Fibroblast of skin of right biceps (primary cell): ENCODE measurements around the gene ADTRP.

ENCODE experiments used
- DNase-seq: peaks from one replicate; pipeline ENCODE4 v3.0.0-alpha.2; 2013

Gene ADTRP

DNA sequence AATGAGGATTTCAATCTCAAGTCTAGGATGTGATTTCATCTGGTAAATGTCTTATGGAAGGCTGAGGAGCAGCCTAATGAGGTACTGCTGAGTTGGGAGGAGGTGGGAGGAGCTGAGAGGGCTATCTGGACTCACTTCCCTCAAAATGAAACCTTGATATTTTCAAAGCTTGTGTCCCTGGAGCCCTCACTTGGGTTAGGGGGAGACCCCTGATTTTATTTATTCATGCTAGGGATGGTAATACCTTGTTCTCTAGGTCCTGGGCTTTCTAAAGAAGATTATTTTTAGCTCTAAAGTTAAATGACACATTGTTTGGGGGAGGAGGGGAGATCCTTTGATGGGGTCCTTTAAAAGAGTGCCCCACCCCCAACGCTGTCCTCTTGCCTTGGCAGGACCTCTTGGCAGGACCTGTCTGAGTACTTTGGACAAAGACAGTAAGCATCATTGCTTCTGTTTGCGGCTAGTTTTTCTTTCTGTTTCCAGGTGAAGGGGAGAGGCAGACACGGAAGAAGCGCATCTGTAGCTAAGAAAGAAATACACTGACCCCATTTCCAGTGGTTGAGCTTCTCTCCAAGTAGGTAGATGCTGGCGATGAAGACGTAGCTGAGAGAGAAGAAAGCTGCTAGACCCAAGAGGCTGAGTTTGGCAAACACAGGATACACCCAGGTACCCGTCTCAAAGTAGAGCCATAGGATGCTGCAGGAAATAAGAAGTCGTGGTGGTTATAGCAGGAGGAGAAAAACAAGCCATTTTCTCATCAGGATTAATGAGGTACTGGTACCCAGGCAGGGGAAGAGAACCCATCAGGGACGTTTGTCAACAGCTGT lies 55.6 kb downstream of the ADTRP start:
- DNase-seq: no peak

DNA sequence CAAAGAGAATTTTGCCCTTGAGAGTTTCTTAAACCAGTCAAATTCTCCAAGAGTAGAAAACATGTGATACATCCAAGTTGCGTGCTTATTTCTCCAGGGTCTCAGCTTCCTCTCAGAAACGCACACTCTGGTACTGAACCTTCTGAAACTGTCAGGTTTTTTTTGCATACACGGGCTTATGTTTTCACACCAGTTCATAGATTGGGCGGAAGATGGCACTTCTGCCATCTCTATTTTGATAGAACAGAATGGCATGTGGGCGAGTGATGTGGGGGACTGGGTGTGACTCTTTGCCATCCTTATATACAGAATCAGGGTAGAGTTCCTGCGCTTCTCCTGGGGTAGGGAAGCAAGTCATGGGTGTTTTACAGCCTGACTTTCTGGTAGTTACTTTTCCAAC lies 56.4 kb downstream of the ADTRP start:
- no peak for DNase-seq

DNA sequence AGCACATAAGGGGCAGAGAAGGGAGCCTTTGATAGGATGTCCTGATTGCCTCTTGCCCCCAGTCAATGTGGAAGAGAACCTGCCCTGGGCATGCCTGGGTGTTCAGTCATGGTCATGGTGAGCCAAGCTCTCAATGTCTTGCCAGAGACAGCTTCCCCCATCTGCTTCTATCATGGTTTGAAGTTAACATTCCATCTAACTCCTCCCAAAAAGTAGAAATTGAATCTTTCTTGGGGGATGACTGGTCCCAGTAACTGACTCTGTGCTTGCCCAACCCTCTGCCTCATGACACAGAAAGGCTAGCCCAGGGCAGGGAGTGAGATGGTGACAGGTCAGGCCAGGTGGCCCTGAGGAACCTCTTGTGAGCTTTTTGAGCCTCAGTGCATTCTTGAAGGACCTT lies 60.1 kb downstream of the ADTRP start:
- DNase-seq: peak; percentile 19

DNA sequence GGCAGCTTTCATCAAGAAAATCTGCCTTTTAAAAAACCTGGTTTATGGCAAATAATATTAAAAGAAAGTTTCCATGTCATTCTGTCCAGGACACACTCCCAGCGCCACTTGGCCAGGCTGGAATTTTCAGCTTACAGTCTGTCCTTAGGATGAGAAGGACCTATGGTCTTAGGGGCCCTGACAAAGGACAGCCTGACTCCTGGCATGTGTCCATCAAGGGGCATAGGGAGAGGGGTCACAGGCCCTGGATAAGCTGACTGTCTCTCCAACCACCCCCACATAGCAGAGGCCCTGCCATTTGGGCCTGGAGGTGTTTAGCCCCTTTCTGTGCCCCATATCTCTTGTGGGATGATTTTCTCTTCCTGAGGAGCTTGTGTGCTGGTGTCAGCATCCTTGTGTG lies 60.6 kb downstream of the ADTRP start:
- DNase-seq: no peak

DNA sequence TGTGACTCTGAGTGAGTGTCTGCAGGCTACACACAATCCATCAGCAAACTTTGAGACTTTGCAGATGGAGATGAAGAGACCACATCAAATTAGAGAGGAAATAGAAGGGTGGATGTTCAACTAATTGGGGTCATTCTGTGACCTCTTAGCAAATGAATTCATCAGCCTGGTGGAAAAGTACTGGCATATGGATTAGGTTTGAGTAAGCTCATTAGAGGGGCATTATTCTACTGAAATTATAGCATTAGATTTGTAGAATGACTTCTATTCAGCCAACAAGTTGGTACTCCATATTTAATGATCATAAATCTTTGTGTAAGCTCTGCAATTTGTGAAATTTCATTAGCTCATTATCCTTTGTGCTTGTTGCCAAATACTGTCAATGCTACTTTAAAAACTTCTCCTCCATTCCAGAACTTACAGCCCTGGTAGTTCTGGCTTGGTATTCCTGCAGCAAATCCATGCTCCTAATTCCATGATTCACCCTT lies 63.8 kb downstream of the ADTRP start:
- no peak for DNase-seq

DNA sequence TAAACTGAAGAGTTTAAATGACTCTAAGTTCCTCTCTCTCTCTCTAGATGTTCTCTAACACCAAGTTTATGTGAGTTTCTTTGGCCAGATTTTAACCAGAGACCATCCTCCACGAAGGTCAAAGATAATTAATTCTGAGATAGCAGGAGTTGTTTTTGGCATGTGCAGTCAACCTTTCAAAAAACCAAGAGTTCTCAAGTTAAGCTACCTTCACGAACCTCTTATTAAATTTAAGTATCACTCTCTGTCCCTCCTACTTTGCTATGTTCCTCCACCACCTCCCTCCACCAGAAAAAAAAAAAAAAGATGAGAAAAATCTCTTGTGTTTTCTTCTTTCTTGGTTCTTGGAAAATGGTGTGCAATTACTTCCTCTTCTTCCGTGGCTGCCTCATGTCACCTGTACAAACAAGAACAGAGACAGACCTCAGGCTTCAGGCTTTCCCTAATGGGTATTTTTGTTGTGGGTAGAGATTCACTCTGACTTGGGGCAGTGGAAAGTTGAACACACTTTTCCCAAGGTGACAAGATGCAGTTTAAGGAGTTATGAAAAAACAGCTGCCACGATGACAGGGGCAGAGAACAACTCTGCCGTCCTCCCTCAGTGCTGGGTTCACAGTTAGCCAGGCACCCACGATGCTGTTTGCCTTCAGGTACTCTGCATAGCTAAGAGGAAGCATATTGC lies 64.3 kb downstream of the ADTRP start:
- no peak for DNase-seq

DNA sequence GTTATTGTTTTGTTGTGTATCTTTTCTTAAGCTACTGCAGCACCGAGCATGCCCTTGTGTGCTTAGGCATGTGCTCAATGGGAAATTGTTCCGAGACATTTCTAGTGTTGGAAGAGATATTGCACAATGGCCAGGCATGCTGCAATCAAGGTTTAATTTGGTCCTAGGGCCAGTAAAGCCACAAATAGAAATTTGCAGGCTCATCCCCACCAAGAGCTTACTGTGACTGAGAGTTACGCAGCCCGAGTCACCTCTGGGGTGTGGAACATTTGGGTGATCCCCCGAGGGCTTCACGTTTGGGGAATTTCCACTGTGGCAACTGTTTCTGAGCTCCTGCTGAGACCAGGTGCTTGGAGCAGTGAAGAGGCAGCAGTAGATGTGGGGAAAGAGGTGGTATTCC lies 65.8 kb downstream of the ADTRP start:
- DNase-seq: peak; percentile 39

DNA sequence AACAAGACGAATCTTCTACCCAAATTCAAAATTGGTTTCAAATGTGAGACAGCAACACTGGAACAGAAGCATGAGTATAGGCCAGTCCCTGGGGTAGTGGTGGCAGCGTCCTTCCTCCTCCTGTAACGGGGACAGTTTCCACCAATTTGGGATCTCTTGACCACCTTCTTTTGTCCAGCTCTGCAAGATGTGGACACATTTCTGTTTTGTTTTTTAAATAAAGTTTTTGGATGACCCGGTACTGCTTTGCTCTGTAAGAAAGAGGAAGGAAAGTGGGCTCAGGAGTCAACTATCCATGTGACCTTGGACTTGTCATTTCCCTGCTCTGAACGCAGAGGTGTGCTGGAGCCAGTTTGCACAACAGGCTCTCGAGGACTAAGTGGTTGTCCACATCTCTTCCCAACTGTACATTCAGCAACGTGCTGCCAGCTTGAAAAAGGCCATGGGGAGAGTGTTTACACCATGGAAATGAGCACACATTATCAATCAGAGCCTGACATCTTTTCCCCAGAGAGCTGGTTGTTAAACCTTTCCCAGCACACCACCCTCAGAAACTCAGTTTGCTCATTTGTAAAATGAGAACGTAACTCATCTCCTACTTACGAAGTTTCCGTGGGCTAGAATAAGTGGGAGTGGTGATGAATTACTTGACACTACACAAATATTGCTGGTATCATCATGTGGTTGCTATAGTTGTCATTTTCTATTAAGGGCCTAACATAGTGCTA lies 66.5 kb downstream of the ADTRP start:
- peak; percentile 11 for DNase-seq

DNA sequence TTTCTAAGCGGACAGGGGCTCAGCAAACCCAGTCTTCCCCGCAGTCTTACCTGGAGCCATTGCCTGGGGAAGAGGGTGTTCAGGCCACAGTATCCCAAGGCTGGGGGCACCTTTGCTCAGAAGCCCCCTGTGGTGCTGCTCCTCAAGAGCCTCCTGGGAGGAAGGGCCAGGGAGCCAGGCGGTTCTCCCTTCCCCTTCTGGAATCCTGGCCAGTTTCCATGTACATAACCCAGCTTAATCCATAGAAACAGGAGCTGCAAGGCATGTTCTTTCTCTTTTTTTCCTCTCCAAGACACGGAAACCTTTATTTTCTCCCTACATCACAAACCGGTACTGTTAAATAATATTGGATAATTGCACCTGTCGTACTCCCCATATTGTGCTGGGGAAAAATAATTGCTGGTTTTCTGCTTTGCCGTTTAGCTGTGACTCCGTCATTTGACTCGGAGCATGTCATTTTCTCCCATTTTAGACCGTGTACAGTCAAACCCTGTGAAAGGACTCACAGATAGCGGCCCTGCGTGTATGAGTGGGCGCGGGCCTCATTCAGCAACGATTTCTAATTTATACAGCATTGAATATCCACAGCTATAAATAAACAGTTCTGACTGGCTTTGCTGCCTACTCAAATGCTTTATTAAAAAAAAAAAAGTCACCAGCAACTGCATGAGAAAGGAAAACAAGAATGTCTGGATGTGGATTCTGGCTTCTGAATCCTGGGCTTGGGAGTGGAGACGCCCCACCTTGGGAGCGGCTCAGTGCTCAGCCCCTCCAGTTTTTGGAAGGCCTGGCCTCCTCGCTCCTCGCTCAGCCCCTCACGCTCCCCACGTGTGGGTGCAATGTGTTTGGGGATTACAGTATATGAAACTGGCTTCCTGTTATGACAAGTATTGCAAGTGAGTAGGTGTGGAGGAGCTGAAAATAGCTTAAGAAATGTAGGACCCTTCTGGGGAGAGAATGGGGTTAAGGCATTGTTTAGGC lies 67.3 kb downstream of the ADTRP start:
- peak; percentile 55 for DNase-seq

DNA sequence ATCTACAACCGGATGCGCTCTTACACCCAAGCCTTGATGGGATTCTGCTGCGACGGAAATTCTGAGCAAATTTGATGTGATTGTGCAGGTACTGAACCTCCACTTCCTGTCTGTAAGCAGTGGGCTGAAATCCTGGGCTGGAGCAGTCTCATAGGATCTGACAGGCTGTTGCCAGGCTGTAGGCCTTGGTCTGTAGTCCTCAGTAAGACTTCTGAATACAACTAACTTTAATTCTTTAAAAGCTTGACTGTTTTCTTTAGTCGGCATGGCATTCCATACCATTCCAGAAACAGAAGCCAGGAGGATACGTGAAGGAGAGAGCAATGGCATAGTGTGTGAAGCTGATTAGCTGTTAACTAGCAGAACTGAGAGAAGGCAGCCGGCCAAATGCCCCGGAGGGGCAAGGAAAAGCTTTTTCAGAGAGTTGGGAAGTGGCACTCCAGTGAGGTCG lies 68.3 kb downstream of the ADTRP start:
- peak; percentile 12 for DNase-seq

DNA sequence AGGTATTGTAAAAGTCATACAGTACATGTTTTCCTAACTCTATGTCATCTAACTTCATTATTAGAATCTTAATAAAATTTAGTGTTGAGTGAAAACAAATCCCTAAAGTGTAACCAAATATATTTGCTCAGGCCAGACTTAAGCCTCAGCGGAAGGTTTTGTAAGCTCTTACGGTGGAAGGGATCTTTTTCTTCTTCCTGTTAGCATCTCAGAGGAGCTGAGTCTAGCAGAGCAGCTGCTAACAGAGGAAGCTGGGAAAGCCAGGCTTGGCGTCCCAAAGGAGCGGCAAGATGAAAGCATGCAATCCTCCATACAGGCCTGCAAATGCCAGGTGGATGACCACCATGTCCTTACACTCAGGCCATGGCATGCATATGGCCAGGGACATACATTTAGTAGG lies 72.4 kb downstream of the ADTRP start:
- DNase-seq: no peak

DNA sequence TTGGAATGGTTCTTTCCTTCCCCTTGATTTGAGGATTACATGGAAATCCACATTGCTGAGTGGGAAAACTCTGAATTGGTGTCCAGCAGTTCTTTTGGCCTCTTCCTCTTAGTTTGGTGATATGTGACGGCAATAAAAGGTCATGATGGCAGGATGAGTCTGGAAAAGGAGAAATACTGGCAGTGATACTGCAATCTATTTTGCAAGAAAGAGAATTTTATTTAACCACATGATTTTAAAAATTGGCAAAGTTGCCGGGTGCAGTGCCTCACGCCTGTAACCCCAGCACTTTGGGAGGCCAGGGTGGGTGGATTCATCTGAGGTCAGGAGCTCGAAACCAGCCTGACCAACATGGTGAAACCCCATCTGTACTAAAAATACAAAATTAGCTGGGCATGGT lies 73.1 kb downstream of the ADTRP start:
- no peak for DNase-seq

DNA sequence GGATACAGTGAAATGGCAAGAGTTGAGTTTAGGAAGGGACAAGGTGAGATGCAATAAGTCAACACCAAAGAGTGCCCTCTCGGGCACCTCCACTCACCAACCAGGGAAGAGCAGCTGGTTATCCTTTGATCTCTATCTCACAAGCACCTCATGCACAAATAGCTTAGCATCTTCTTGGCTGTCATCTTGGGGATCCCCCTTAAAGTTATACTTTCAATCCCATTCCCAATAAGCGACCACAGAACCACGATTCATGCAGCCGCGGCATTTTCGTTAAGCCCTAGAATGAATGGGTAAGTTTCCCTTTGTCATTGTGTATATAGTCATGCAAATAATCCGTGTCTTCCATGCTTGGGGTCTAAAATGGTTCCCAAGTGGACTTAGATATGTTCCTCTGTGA lies 73.5 kb downstream of the ADTRP start:
- DNase-seq: no peak

DNA sequence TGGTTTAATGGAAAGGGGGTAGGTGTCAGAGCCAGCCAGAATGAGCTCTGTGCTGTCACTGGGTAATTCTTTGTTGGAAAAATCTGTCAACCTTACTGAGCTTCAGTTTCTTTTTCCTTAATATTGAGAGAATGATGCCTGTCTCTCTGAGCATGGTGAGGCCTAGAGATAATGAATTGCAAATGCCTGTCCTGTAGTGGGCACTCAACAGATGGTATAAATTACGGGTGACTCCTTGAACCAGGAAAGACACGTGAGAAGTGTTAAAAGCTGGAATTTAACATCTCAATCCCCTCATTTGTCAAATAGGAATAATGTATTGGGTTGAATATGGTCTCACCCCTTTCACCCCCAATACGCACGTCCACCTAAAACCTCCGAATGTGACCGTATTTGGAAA lies 74.9 kb downstream of the ADTRP start:
- no peak for DNase-seq

DNA sequence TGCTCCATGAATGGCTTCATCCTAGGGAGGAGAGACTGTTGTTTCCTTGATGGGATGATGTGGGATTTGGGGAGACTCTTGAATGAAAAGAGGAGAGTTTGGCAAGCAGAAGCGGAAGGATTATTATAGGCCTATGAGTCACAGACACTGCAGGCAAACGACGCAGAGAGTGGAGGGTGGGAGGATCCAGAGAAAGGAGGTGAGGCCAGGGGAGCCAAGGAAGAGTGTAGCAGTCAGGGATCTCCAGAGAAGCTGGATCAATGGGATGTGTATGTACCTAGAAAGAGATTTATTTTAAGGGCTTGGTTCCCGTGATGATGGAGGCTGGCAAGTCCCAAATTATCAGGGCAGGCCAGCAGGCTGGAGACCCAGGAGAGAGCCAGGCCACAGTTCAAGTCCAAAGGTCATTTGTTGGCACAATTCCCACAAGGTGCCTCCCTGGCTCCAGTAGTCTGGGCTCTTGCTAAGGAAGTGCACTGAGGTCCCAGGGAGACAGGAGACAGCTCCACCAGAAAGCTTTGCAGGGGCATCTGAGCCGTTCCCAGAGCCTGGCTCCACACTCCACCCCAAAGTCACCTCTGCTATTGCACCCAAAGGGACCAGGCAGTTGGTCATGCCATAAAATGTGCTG lies 76.0 kb downstream of the ADTRP start:
- DNase-seq: peak; percentile 50

DNA sequence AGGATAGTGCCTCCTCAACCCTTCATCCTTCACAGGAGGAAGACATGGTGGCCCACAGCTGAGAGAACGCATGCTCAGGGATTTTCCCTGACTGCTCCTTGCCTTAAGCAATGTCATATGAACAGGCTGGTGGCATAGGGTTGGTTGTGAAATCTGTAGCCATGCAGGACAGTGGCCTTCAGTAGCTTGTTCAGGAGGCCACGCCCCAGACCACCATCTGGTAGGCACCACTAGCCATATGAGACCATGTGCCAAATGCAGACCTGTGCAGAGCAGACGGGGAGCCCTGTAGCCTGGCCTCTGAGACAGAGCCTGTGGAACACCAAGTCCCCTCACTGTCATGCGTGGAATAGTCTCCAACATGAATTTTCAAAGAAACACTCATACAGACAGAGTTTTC lies 76.5 kb downstream of the ADTRP start:
- DNase-seq: no peak

DNA sequence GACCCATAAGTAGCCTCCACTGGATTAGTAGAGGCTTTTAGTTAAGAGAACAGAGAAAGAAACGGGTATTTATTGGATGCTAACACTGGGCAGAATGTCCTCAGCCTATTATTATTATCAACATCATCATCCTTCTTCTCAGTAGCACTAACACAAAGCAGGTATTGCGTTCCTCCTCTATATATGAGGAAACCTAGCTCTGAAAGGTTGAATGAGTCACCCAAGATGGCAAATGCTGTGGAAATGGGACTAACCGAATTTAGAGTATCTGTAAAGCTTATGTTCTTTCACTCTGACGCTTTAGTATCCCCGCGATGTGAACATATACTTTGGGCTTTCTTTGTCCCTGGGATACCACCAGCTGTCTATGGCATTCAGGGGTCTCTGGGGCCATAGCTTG lies 77.0 kb downstream of the ADTRP start:
- no peak for DNase-seq

DNA sequence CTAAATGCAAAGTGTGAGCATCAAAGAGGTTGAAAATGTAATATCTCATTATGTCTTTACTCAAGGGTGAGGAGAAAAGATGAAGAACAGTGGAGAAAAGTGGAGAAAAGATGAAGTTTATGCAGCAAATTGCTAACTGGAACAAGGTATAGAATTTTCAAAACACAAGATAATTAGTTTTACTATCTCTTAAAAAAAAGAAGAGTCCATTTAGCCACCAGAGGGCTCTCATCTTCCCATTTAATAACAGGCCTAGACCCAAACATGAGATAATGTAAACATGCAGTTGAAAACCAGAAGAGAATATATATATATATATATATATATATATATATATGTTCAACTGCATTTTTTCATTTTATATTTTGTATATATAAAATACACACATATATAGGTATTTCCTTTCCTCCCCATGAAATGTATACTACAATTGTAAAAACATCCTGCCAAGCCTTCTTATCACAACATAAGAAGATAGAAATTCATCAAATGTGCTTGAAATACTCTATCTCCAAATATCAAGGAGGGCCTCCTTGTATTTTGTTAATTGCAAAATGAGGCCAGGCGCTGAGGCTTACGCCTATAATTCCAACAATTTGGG lies 78.4 kb downstream of the ADTRP start:
- peak; percentile 69 for DNase-seq

DNA sequence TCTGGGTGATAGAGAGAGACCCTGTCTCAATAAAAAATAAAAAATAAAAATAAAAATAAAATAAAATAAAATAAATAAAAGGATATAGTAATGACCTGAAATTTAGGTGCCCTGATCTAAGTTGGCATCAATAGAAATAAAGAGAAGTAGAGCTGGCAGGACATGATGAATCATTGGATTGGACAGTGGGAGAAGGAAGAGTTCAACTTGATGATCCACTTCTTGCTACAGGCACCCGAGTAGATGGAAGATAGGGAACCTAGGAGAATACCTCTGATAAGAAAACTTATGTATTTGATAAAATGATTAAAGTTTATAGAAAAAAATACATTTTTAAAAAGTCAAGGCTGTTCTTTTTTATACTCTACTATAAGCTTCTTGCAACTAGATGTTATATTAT lies 79.0 kb downstream of the ADTRP start:
- no peak for DNase-seq

DNA sequence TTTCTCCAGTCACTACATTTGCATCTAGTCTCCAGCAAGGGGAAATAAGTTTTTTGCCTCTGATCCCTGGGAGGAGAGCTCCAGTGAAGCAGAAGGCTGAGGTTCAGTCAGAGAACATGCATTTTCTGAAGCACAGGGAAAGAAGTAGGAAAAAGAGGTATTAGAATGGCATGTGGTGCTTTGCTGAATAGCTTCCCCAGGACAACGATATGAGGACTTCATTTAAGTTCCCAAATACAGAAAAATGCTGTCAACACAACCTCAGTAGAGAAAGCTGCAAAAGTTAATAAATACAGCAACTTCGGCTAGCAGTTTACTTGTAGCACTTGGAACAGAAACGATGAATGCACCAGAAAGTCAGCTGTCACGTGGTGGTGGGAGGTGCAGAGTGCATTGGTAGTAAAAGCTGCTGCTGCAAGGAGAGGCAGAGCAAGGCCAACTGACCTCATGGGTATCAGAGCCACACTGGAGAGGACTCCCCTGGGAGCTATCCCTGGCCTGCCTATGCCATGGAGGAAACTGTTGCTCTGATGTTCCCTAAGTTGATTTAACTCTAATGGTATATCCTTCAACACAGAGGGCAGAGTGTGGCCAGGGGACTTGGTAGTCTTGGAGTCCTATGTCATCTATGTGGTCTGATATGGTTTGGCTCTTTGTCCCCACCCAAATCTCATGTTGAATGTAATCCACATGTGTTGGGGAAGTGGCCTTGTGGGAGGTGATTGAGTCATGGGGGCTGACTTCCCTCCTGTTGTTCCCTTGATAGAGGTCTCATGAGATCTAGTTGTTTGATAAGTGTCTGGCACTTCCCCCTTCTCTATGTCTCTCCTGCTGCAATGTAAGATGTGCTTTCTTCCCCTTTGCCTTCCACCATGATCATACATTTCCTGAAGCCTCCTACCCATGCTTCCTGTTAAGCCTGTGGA lies 85.9 kb downstream of the ADTRP start:
- DNase-seq: no peak
